HG02763 (cell line): Measurements from ENCODE around the gene GPR15.
A peak's percentile ranks its signal among the peaks of the same experiment; 100 is the strongest.

Experiments used
- ATAC-seq: cut with Tn5 transposase; IDR thresholded peaks from one replicate; pipeline ENCODE4 v1.9.1; 2021; ENCODE audit warnings: mild to moderate bottlenecking, moderate library complexity; ENCODE audit not compliant: unreplicated experiment

The GPR15 gene

DNA sequence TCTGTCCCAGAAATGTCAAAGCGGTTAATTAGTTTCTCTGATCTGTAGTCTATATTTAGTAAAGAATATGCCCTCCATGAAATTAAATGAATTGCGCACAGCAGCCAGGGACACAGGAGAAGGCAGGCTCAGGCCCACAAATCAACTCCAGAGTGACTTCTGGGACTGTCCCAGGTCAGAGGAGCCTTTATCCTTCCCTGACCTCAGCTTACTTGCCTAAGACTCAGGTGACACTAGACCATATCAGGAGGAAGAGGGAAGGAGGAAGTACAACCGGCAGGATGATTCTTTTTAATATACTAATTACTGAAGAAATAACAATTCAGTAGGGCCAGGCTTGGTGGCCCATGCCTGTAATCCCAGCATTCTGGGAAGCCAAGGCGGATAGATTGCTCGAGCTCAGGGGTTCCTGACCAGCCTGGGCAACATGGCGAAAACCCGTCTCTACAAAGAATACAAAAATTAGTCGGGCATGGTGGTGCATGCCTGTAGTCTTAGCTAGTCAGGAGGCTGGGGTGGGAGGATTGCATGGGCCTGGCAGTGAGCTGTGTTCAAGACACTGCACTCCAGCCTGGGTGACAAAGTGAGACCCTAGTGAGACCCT is 1.8 kb upstream of the GPR15 start:
- ATAC-seq, result no peak

DNA sequence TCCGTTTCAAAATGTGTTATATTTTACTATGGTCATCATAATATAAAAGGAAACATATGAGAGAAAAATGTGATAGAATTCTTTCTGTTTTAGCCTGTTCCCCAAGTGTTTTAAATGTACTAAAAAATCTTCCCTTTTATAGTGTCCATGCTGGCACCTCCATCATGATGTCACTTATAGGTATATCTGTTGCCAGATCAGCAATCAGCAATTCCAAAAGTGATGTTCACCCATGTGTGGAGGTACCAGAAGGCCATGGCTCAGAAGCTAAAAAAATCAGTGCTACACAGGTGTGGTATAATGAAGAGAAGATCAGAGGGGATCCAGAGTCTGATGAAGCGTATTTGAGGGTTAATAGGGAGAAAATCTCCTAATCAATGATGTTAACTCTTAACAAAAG is 1.1 kb upstream of the GPR15 start:
- no peak for ATAC-seq

DNA sequence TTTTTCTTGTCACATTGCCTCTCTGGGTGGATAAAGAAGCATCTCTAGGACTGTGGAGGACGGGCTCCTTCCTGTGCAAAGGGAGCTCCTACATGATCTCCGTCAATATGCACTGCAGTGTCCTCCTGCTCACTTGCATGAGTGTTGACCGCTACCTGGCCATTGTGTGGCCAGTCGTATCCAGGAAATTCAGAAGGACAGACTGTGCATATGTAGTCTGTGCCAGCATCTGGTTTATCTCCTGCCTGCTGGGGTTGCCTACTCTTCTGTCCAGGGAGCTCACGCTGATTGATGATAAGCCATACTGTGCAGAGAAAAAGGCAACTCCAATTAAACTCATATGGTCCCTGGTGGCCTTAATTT is 478 bp downstream of the GPR15 start:
- ATAC-seq, result no peak

DNA sequence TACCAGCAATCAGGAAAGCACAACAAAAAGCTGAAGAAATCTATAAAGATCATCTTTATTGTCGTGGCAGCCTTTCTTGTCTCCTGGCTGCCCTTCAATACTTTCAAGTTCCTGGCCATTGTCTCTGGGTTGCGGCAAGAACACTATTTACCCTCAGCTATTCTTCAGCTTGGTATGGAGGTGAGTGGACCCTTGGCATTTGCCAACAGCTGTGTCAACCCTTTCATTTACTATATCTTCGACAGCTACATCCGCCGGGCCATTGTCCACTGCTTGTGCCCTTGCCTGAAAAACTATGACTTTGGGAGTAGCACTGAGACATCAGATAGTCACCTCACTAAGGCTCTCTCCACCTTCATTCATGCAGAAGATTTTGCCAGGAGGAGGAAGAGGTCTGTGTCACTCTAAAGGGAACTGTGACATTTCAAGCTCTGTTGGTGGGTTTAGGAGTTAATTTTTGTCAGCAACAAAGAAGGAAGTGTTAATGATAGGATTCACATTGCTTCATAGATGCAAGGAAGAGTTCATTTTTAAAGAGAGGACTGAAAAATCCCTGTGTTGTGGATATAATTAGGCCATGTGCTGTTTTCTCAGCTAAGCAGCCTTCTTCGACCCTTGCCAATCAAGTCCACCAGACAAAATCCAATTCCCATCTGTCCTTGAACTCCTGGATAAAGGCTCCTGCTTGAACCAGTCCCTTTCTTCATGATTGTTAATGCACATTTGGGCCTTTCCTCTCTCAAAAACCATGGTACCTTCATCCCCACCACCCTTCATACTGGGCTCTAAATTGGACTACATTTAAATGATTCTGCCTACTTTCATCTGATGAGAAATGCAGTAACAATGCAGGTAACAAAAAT is 1.2 kb downstream of the GPR15 start:
- ATAC-seq, result no peak

DNA sequence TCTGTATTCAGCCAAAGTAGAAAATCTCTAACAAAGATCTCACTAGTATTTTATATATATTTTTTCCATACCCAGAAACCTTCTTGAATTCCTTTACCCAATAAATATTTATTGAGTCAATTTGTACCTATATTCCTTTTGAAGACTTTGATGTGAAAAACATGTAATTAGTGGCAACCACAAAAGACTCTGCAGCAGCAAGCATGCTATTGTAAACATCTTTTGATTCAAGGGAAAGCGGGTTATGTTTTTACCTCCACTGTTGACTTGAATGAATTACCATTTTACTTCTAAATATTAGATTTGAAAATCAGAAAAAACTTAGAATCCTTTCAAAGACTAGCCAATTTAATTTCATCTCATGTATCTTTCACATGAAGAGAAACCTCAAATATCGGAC is 2.4 kb downstream of the GPR15 start:
- ATAC-seq, result no peak

DNA sequence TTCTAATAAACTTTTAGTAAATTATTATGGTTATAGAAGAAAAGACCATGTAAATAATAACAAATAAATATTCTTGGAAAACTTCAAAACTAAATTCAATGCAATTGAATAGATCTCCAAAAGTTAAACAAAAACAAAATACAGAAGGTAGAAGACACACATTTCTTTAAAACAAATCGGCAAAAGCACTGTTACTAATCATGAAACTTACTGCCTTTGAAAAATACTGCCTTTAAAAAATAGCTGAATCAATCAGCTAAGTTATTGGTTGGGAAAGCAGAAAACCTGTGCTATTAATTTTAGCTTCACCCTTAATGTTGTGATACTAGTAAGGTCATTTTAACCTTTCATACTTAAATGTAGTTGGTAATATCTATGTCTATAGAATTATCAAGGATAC is 3.0 kb downstream of the GPR15 start:
- ATAC-seq, result no peak

DNA sequence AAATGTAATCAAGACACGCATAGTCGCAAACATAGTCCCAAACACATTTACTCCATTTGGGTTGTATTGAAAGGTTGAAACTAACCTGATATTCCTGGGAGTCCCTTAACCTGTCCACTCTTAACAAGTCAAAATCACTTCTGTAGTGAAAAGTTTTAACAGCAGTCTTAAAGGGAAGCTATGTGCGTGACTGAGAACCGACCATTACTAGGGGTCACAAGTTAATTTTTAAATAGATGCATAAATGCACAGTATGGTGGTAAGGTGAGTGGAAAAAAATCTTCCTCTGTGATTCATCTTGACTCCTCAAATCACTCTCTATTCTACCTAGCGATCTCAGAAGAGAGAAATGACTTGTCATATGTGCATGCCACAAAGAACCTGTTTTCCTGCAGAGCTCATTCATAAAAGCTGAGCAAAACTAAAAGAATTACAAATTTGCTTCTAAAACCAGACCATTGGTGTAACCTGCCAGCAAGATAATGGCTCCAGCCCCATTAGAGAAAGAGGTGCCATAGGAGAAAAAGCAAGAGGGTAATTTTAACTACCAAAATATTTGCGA is 4.8 kb downstream of the GPR15 start:
- ATAC-seq, result peak; percentile 76

DNA sequence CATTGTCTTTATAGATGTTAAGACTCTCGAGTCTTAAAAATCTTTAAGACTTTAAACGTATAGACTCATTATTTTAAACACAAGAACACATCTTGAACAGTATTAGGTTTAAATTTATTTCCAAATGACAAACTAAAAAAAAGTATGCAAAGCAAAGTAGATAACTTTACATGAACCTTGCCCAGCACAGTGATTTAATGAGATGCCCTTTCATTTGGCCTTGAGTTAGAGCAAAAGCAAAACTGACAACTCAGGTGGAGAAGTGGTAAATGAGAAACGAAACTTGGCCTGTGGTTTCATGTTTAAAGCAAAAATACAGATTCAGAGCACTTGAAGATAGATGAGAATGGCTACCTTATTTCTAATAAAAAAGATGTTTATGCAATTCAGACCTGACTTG is 8.6 kb downstream of the GPR15 start:
- peak; percentile 38 for ATAC-seq

DNA sequence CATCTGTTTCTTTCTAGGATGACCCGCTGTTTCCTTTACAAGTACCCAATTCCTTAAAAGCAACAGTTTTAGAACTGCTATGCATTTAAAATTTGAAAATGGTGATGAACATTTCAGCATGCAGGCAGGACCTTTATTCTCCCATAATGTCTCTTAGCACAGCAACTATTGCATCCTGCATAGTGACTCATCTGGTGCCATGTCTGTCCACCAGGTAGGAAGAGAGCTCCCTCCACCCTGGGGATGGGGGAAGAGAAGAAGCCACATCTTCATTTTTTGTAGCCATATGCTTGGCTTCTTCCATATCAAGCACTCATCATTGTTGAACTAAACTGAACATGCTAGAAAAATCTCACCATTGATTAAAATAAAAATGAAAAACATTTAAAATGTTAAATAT is 9.9 kb downstream of the GPR15 start:
- ATAC-seq, result no peak

DNA sequence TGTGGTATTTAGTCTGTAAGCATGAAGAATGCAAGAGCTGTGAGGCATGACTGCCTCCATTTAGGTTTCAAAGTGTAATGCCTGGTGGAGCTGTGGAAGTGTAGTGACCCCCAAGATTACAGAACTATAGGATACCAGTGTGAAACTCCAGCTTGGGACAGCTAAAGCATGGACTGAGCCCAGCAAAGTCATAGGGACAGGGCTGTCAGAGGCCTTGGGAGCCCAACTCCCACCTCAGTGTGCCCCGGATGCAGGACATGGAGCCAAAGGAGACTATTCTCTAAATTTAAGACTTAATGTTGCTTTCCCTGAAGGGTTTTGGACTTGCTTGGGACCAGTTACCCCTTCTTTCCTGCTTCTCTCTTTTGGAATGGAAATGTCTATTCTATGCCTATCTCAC is 10.8 kb downstream of the GPR15 start:
- ATAC-seq, result no peak

DNA sequence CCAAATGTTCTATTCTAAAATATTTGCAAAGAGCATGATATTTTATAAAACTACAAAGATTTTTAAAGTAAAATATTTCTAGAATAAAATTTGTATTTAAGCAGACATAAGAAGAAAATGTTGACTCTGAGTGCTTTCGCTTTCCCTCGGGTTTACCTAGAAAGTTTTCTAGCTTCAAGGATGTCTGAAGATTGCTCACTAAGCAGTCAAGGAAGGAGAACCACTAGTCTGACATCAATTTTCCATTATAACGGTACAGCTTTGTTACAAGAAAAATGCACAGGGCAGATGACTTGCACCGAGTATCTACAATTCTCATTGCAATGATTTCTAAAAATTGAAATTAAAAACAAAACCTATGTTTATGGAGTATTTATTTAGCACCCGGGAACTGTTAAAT is 14.2 kb downstream of the GPR15 start:
- ATAC-seq, result peak; percentile 59

DNA sequence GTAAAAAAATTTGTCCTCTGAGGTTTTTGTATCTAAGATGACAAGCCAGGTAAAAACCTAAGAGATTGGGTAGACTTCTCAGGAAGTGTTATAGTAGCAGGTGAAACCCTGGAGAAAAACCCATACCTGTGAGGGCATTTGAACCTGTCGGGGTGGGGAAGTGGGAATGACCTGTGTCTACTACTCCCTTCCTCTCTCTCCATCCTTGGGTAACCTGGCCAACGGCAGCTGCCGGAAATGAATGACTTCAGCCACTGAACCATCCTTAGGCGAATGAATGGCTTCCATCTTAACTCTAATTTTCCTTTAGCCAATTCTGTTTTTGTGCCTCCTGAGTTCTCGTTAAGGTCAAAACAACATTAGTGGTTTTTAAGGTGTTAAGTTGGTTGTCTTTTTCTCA is 16.8 kb downstream of the GPR15 start:
- ATAC-seq, result no peak

DNA sequence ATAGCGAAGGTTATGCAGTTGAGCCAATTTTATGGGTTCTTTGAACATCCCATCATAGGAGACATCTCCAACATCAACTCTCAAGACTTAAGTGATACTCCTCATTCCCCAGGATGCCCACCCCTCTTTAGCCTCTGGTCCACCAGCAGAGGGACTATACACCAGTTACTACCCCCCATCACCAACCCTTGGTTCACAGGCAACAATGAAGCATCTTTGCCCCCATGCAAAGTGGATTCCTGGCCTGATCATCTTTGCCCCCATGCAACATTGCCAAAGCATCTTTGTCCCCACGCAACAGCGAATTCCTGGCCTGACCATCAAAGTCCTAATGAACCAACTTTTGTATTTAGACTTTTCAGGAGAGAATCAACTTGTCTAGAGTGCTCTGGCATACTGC is 19.1 kb downstream of the GPR15 start:
- no peak for ATAC-seq

DNA sequence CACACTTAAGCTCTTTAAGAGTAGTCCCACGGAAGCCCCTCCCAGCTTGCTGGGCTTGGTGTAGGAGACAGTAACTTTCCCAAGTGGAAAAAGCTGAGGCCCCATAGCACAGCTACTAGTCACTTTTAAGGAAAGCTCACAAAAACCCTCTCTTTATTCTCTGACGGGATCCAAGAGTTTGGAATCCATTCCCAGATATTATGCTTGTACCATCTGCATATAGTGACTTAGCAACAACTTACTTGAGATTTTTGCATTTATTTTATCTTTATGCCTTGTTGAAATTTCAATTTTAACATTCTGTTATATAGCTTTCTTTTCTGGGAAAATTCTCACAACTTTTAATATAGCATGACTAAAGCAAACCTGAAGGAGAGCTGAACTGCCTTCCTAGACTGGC is 19.5 kb downstream of the GPR15 start:
- no peak for ATAC-seq

DNA sequence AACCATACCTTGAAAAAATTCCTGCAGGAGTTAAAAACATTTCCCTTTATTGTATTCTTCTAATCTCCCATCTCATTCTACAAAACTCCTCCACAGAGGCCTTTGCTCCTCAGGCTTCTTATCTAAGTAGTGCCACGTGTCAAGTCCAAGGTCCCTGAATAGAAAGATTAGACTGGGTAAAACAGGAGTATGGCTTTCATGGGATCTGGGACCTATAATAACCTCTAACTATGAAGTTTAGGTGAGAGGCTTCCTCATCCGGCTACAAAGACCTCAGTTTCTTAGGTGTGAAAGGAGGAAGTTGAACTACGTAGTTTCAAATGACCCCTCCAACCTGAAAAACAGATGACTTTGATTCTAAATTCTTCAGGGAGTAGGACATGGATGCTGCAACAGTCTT is 20.0 kb downstream of the GPR15 start:
- no peak for ATAC-seq

DNA sequence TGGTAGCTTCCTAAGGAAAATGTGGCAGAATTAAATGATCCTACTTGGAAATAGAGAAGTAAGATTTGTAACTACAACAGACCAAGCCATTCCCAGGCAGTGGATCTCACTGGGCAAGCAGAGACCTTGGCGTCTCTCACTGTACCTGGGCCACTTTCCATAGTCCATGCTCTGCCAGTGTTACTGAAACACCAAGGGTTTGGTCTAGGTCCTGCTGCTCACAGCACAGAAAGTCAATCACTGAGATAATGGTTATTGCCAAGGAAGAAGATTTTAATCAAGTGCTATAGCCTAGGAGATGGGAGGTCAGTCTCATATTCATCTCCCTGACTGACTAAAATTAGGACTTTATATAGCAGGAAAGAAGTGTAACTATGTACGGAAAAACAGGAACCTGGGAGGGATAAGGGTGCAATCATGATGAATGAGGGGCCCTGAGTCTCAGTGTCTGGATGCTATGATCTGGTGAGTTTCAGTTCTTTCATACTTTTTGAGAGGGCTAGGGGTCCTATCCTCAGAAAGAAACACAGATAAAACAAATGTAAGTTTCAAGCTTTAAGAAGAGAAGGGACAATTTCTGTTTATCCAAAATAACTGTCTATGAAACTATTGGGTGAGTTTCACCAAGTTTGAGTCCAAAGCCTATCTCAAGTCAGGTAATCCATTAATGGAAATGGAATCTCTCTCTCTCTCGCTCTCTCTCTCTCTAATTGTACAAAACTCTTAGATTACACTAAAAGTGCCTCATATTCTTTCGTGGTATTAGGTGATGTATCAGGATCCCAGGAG is 20.6 kb downstream of the GPR15 start:
- no peak for ATAC-seq

DNA sequence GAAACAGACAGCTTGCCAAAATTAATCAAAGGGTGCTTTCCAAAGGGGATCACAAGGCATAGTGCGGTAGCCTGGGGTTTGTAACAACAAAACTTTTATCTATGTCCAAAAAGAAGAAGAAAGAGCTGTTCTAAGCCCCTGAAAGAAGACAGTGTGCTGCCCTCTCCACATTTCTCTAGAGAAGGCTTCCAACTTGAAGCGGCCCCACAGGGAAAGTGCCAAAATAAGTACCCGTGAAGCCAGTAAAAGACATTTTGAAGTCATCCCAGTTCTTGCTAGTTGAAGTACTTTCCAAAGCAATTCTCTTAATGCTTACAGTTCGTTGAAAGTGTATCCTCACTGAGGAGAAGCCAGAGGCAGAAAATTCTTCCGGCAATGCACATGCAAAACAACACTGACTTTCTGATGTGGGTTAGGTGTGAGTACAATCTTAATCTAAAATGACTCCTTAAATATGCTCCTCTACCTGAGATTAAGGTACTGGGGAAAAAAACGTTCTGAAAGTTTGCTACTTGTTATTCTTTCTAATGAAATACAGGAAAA is 21.3 kb downstream of the GPR15 start:
- ATAC-seq, result no peak

DNA sequence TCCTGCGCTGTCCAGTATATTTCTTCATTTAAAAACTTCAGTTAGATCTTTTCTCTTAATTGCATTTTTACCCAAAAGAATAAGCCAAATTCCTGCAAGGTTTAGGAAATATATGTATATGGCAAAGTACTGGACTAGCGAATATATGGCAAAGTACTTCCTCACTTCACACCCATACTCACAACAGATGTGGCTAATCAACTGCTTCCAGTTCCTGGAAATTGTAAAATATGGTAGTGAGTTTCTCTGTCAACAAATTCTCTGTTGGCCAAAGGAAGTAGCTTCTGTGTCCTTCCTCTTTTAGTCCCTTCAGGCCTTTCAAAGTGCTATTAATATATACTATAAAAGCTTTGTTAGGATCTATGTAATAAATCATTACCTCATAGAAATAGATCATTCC is 22.0 kb downstream of the GPR15 start:
- no peak for ATAC-seq

DNA sequence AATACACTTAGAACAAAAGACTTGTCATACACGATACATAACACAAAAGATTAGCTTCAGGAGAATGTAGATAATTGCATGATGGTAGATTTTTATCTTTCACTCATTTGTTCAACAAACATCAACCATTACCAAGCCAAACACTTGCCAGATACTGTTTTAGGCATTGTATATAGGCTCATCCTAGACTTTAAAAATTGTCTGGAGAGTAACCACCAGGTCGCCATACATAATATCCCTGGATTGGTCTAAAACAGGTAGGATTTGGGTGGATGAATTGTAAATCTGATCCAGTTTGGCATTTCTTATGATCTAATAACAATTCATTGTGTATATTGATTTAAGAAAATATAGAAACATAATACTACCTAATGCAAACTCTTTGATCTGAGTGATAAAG is 22.8 kb downstream of the GPR15 start:
- ATAC-seq, result no peak

DNA sequence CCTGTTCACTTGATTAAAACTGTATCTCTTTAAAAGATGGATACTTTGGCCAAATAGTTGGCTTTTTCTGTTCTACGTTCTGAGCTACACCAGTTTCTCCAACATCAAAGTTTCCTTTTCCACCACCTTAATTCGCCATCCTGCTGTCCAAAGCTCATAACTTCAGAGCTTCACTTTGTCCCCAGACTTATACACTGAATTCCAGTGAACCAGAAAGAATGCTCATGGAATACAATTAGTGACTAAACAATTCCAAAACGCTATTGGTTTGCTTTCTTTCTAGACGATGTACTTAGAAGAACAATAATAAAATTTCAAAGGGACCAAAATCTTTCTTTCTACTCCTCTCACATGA is 23.2 kb downstream of the GPR15 start:
- ATAC-seq, result no peak
